Measurements from ENCODE around the gene MREG. TPM values are rescaled to one million over a fixed set of nuclear protein-coding genes. Genes with fewer than 3 reads are reported as not detected.

Gene MREG
- polyA plus RNA-seq, 3 donors = 0.85 to 3.5 (median 2.3) TPM

DNA sequence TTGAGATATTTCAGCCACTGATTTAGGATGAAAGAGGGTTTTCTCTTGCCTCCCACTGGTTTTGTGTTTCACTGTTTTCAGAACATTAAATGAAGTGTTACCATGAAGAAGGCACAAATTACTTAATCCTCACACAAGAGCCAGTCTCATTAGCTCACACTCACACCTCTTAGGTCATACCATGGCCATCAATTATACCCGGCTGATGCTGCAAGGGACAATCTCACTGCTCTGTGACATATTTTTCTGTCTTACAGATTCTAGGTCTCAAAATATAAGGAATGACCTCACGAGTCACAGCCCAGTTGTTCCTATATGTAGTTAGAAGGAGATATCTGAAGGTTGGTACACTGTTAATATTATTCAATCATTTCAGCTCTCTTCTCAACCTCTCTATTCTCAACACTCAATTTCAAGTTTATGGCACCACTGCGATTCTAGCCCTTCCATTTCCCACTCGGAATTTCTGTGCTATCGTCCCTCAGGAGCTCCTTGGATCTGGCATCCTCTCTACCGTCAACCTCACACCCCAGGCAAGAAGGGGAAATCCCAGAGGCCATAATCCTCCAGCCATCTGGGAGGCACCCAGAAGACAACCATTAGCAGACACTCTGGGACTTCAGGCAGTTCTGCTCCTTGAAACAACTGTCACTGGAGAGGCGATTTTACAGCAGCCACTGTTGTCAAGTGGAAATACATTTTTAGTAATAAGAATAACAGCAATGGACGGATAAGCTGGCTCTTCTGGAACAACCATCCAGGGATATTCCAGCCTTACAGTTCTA is 101.9 kb downstream of the MREG start:
- no peak overlapping the region for H3K27ac ChIP-seq (ENCODE audit: low read depth, low read length)
- 78 to 93% (median 89%) methylated on average over 8 of the region's 8 CpGs for WGBS, 3 donors

DNA sequence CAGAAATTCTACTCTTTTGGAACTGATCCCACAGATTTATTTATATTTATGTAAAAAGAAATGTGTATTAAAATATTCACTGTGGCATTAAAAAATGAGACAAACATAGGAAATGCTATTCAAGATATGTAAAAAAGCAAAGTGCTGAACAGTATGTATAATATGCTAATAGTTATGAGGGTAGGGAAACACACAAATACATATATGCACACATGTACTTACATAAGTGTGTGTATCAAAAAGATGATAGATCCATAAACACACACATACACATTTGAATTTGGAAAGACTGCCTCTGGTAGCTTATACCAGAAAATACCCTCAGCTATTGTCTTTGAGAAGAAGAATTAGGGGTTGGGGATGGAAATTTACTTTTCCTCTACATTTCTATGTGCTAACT is 103.2 kb downstream of the MREG start:
- no peak overlapping the region for H3K27ac ChIP-seq (ENCODE audit: low read depth, low read length)

DNA sequence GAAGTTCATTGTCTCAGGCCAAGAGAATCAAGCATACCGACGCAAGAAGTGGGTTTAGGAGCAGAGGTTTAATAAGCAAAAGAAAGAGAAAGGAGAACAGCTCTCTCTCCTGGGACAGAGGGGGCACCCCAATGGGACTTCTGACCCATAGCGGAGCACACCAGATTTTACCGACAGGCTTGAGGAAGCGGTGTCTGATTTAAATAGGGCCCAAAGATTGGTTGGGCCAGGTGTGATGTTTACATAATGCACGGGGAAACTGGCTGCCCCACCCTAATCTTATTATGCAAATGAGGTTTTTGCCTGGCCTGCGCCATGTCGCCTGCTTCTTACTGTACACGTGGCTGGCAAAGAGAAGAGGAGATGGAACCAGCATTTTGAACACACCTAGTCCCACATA is 106.2 kb downstream of the MREG start:
- no peak overlapping the region for H3K27ac ChIP-seq (ENCODE audit: low read depth, low read length)
- 80 to 93% (median 93%) methylated on average over 9 of the region's 9 CpGs for WGBS, 3 donors

DNA sequence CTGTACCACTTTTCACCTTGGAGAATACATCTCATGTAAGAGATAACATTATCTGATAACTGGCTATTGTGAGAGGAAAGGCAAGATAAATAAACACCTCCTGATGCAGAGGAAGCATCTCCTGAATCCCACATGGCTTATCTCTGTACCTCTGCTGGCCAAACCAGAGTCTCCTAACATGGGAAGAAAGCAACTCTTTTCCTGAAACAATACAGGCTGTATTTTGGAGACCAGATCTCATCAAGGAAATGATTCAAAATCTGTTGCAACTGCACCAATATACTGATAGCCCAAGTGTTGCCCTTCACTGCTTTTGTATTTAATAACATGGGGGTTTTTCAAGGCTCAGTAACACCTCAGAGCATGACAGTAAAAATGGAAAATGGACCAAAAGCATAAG is 106.9 kb downstream of the MREG start:
- no peak overlapping the region for H3K27ac ChIP-seq (ENCODE audit: low read depth, low read length)

DNA sequence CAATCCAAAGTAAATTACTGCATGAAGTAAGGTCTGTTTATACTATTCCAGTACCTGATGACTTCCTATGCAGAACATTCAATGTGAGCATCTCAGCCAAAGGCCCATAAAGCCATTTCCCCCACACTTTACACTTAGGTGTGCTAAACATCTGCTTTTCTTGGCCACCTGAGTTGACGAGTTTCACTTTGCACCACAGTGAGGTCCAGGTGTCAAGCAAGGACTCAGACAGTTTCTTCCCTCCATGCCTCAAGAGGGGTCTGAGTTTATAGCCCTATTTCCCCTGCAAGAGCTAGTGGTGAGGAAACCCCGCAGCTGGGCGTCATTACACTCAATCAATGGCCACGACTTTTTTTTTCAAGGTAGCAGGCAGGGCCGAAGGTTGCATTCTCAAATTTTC is 107.7 kb downstream of the MREG start:
- no peak overlapping the region for H3K27ac ChIP-seq (ENCODE audit: low read depth, low read length)
- WGBS, 3 donors = 59 to 88% (median 76%) methylated on average over 5 of the region's 5 CpGs

DNA sequence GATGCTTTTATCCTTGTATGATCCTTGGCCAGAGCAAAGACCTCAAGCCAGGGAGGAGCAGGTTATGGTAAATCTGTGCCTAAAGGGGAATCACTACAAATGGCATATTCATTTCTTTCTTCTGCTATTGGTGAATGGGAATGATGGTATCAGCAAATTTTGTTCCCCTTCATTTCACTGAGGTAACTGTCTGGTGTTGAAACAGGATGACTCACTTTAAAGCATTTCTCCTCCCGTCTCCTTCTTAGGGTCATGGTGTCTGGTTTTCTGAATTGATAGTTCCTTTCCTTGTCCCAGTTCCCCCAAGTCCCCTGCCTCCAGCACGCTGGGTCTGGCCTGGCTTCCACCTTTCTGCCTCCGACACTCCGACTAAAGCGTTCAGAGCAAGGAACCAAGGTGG is 109.2 kb downstream of the MREG start:
- no peak overlapping the region for H3K27ac ChIP-seq (ENCODE audit: low read depth, low read length)
- WGBS, 3 donors = 78 to 83% (median 79%) methylated on average over 5 of the region's 5 CpGs

DNA sequence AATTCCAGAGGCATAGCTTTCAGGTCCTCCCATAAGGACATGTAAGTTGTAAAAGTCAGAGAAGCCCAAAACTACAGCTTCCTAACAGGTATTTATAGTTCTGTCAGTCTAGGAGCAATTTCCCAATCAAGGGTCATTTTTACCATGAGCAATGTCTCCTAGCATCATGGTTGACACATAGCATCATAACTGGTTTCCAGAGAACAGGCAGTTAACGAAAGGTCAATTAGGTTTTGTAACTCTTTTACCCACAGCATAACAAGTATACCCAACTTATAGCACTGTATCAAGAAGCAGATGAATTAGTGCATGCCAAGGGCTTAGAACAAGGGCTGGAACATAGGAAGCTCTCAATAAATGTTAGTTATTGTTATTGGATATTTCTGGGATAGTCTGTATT is 110.1 kb downstream of the MREG start:
- 69 to 87% (median 83%) methylated on average over 1 of the region's 1 CpG for WGBS, 3 donors
- H3K27ac ChIP-seq (ENCODE audit: low read depth, low read length) = no peak overlapping the region

DNA sequence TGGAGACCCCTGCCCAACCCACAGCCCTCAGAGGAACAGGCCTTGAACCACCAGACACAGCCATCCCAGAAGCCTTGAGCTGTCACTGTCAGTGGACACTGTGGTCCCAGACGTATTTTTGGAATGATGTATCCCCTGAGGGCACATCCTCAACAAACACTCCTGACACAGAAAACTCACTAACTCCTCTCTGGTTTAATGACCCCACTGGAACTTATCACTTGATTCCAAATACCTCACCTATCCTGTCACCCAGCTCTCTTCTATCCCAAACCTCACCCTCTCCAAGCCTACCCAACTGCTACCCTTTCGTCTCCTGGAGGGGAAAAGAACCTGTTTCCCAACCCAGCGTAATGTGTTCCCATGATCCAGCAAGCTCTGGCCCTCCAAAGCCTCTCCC is 111.6 kb downstream of the MREG start:
- WGBS, 3 donors = 63 to 91% (median 81%) methylated on average over 3 of the region's 3 CpGs
- H3K27ac ChIP-seq (ENCODE audit: low read depth, low read length) = no peak overlapping the region

DNA sequence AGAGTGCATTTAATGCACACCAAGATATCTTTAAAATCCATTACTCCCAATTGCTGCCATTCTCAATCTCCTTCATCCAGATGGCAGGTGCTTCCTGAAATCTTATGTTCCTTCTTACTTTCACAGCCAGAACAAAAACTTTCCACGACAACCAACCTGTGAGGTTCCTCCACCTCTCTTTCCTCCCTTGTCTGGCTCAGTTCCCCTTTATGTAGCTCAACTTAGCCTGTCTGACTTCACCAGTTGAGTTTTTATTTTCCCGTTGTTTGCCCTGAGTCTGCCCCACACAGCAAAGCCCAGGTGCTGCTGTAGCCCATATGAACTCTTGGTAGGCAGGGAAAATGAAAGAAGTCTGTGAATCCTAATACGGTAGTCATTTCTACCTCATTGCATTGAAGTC is 112.5 kb downstream of the MREG start:
- WGBS, 3 donors = 39 to 65% (median 42%) methylated on average over 3 of the region's 3 CpGs

DNA sequence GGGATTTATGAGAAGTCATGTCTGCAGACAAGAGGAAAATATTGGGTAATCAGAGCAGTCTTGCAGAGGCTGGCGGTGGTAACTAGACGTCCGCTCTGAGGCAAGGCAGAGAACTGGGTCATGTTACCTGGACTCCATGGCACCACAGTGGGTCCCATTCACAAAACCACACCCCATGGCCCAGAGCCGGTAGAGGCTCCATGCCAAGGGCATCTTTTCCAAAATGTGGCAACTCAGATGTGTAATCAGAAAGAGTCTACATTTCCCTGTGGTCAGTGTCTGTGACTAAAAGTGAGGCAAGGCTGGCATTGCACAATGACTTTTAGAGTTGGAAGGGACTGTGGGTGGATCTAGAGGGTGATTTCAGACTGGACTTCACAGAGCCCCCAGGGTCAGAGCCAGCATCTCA is 113.1 kb downstream of the MREG start:
- WGBS, 3 donors = 38 to 84% (median 62%) methylated on average over 4 of the region's 4 CpGs
- no peak overlapping the region for H3K27ac ChIP-seq (ENCODE audit: low read depth, low read length)

More for the DNA sequence above, 112.5 kb downstream of the MREG start:
- H3K27ac ChIP-seq (ENCODE audit: low read depth, low read length) = no peak overlapping the region

DNA sequence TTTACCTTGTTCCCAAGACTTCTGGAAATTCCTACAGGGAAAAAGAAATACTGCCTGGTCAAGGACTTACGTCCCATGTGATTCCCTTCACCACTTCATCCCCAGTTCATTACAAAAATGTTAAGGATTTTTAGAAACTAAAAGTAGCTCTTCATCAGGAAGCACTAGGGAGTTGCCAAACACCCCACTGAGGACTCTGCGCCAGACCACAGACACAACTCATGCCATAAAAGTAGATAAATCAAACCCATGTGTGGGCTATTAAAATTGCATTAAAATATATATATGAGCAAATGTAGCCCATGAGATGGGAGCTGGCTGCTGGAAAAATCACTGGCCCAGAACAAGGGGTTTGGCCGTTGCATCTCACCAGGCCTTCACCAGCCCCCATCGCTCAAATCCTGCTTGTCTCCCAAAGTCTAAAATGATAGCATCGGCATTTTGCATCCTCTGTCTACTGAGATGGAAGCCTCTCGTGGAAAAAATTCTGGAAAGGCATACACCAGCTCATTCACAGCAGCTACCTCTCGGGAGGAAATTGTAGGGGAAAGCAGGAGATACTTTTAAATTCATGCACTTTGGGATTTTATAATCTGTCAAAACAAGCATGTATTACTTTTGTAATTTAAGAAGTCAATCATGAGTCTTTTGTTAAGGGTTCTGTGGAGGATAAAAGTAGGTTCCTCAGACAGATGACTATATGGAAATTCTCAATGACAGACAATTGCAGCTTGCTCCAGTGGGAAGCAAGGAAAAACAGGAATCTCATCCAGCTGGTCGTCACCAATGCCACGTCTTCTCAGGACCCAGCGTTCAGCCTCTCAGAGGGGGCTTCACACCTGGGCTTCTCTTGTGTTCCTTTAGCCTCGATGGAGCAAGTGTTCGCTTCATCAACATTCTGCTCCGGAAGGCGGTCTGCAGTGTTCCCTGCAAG is 113.9 kb downstream of the MREG start:
- no peak overlapping the region for H3K27ac ChIP-seq (ENCODE audit: low read depth, low read length)
- 75 to 79% (median 78%) methylated on average over 14 of the region's 14 CpGs for WGBS, 3 donors

DNA sequence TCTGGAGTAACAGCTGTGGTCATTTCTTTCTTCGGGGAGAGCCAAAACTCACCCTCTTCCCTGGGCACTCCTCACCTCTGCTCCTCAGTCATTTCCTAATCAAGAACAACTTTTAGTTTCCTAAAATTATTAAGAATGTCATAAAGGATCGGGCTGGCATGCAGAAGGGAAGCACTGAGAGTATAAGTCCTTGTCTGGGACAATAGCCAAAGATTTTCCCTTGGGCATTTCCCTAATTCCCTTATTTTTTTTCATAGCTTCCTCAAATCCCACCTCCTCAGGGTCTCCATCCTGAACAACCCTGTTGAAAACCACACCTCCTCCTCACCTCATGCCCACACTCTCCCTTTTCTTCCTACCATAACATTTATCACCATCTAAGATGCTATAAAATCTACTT is 115.0 kb downstream of the MREG start:
- no peak overlapping the region for H3K27ac ChIP-seq (ENCODE audit: low read depth, low read length)
- 54 to 85% (median 54%) methylated on average over 2 of the region's 2 CpGs for WGBS, 3 donors

DNA sequence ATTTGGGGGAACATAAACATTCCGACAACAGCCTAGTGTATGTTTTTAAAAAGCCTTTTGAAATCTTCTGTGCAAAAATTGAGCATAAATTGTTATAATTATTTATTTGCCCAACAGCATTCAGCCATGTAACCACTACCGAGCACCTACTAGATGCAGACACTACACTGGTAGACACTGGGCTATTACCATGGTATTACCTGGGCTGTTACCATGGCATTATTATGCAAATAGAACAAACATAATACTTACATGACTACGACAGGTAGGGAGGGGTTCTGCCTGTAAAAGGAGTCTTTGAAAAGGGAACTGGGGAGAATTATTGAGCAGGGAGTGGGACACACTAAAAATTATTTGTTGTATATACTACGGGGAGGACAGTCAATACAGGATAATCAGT is 116.4 kb downstream of the MREG start:
- no peak overlapping the region for H3K27ac ChIP-seq (ENCODE audit: low read depth, low read length)
- 62 to 72% (median 72%) methylated on average over 4 of the region's 4 CpGs for WGBS, 3 donors

DNA sequence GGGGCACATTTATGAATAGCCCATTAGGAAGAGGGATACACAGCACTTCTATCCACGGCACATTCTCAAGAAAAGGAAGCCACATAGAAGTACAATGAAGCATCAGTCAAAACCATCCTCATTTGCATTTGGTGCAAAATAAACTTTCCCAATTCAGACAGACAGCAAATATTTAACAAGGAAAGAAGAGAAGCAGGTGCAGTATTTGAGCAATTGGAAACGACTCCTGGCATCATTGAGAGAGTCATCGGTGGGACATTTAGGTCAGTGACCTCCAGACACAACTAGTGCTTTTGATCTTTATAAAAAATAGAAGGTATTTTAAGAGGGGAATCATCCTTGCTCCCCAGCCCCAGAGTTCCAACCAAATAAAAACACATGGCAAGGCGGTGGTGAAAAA is 118.0 kb downstream of the MREG start:
- no peak overlapping the region for H3K27ac ChIP-seq (ENCODE audit: low read depth, low read length)
- WGBS, 3 donors = 46 to 90% (median 86%) methylated on average over 4 of the region's 4 CpGs

Other genes with a start within 250 kb of the MREG start
- gene PECR, start 68.3 kb upstream of the MREG start, polyA plus RNA-seq = 10 to 100 TPM in 2 of 3 donors, 1 to 10 TPM in 1; 6.1 to 58.6 (median 20.0) TPM
- under 1 TPM in 2 of 3 donors, not detected in 1; 0.28 to 0.62 TPM for gene TMEM169, start 68.4 kb upstream of the MREG start, polyA plus RNA-seq
- gene XRCC5, start 95.8 kb upstream of the MREG start, polyA plus RNA-seq = 10 to 100 TPM; 47.1 to 86.4 (median 85.7) TPM